CD4-positive, alpha-beta T cell treated with Interleukin-15 for 1 hour (primary cell): Measurements from ENCODE around the gene NCKAP5.

Experiments used
- DNase-seq: peaks from one replicate; pipeline ENCODE4 v3.0.0-alpha.2; 2020

The NCKAP5 gene

DNA sequence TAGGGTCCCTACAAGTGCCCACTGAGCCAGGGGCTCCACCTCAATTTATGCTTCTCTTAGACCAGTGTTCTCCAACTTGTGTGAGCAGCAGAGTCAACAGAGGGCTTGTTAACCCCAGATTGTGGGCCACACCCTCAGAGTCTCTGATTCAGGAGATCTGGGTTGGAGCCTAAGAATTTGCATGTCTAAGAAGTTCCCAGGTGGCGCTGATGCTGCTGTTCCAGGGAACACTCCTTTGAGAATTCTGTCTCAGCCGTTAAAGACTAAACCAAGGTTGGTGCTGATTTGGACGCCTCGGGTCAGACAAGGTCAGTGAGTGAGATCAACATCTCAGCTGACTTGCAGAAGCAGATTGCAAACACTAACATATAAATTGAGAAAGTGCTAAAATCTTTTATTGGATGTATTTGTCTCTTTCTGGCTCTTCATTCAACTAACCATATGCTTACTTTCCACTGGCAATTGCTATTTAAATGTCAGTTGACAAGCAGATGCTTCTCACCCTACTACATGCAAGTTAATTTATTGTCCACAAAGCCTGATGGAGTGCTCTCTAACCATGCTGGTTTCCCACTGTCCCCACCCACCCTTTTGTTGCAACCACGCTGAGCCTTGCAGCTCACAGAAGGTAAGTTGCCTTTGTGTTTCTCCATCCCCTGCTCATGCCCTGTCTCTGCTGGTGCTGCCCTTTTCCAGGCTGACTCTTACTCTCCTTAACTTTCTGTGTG lies 929.8 kb downstream of the NCKAP5 start:
- no peak for DNase-seq

- DNase-seq: no peak
Measured at GRCh38 chr2:132636346-132636745, 931.9 kb downstream of the NCKAP5 start.

GRCh38 chr2:132633635-132634034 lies 934.6 kb downstream of the NCKAP5 start:
- no peak for DNase-seq

DNA sequence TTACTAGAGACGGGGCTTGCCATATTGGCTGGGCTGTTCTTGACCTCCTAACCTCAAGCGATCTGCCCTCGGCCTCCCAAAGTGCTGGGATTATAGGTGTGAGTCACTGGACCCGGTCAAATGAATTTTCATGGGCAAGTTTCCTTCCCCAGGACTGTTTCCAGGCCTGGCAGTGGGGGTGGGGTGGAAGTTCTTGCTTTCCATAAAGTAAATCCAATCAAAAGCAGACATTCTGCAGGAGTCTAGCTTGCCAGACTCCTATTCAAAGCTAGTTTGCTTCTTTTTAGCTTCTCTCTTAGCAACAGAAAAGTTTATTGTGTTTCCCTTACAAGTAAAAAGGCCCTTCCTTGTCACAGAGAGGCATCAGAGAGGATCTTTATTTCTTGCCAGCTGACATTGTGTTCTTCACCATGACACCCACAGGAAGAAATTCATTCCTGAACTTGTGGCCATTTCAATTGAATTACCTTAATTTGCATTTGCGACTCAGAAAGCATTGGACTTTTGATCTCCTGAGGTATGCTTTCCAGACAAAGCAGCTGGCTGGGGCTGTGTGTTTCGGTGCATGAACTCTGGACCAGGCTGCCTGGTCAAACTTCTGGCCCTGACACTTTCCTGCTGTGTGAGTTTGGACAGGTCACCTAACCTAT lies 936.1 kb downstream of the NCKAP5 start:
- no peak for DNase-seq

GRCh38 chr2:132627536-132627935 lies 940.7 kb downstream of the NCKAP5 start:
- no peak for DNase-seq

- DNase-seq: no peak
Measured at GRCh38 chr2:132623096-132623839, 945.0 kb downstream of the NCKAP5 start.
